Hindlimb muscle (tissue), 1 donor: ENCODE measurements around the gene SNX15. TPM values are rescaled to one million over a fixed set of nuclear protein-coding genes. Genes with fewer than 3 reads are reported as not detected.

Experiments used
- DNase-seq: peaks from one replicate; pipeline ENCODE4 v3.0.0-alpha.2; 2013
- polyA plus RNA-seq: library from polyadenylated mRNA; unstranded; fragments of 120-200 nt; gene quantifications from one replicate; pipeline ENCODE4 v1.2.1, GENCODE V29; 2013; ENCODE audit not compliant: insufficient read length

Gene SNX15
- polyA plus RNA-seq, 1 donor, result 25.7 TPM

GRCh38 chr11:65085446-65085845 is 58.2 kb downstream of the SNX15 start:
- no peak for DNase-seq

- no peak for DNase-seq
Observed at GRCh38 chr11:65086809-65087208, 59.6 kb downstream of the SNX15 start.

- no peak for DNase-seq
Observed at GRCh38 chr11:65087216-65087615, 60.0 kb downstream of the SNX15 start.

- no peak for DNase-seq
Observed at GRCh38 chr11:65087827-65088226, 60.6 kb downstream of the SNX15 start.

GRCh38 chr11:65089621-65090020 is 62.4 kb downstream of the SNX15 start:
- DNase-seq, result no peak

Other genes starting within 250 kb of the SNX15 start
- 248 TPM for gene SF1, start 248.9 kb upstream of the SNX15 start, polyA plus RNA-seq
- 8.6 TPM for gene MAP4K2, start 224.2 kb upstream of the SNX15 start, polyA plus RNA-seq
- 22.3 TPM for gene MEN1, start 216.9 kb upstream of the SNX15 start, polyA plus RNA-seq
- 1.0 TPM for gene CDC42BPG, start 182.8 kb upstream of the SNX15 start, polyA plus RNA-seq
- 133 TPM for gene EHD1, start 148.8 kb upstream of the SNX15 start, polyA plus RNA-seq
- gene ATG2A, start 110.2 kb upstream of the SNX15 start, polyA plus RNA-seq, result 15.3 TPM
- gene PPP2R5B, start 102.8 kb upstream of the SNX15 start, polyA plus RNA-seq, result 11.5 TPM
- gene GPHA2, start 91.5 kb upstream of the SNX15 start, polyA plus RNA-seq, result not detected
- gene MAJIN, start 55.3 kb upstream of the SNX15 start, polyA plus RNA-seq, result not detected
- 0.94 TPM for gene BATF2, start 30.5 kb upstream of the SNX15 start, polyA plus RNA-seq
- gene ARL2, start 13.3 kb upstream of the SNX15 start, polyA plus RNA-seq, result 135 TPM
- 15.6 TPM for gene SAC3D1, start 13.8 kb downstream of the SNX15 start, polyA plus RNA-seq
- 7.4 TPM for gene NAALADL1, start 31.1 kb downstream of the SNX15 start, polyA plus RNA-seq
- gene CDCA5, start 56.6 kb downstream of the SNX15 start, polyA plus RNA-seq, result 11.7 TPM
- 24.1 TPM for gene ZFPL1, start 56.8 kb downstream of the SNX15 start, polyA plus RNA-seq
- 162 TPM for gene VPS51, start 68.8 kb downstream of the SNX15 start, polyA plus RNA-seq
- gene TM7SF2, start 84.4 kb downstream of the SNX15 start, polyA plus RNA-seq, result 13.1 TPM
- 4.4 TPM for gene ZNHIT2, start 90.3 kb downstream of the SNX15 start, polyA plus RNA-seq
- gene FAU, start 94.7 kb downstream of the SNX15 start, polyA plus RNA-seq, result 1,052 TPM
- gene MRPL49, start 94.9 kb downstream of the SNX15 start, polyA plus RNA-seq, result 23.5 TPM
- gene SYVN1, start 107.1 kb downstream of the SNX15 start, polyA plus RNA-seq, result 41.1 TPM
- not detected for gene SPDYC, start 142.8 kb downstream of the SNX15 start, polyA plus RNA-seq
- gene CAPN1, start 154.5 kb downstream of the SNX15 start, polyA plus RNA-seq, result 99.7 TPM
- gene POLA2, start 234.5 kb downstream of the SNX15 start, polyA plus RNA-seq, result 36.5 TPM